Neural cell (in vitro differentiated cells): ENCODE data around the gene LDHD. TPM values are rescaled to one million over a fixed set of nuclear protein-coding genes. Genes with fewer than 3 reads are reported as not detected.

Experiments used
- H2AFZ ChIP-seq: fragments of 200-600, 300-800 bp; sonication (generic), shearing (Covaris generic); 2 replicates; pipeline ENCODE4 v1.6.0; 2014; ENCODE audit warnings: low read depth, mild to moderate bottlenecking, antibody characterized with exemption, low read length, moderate library complexity
- H3F3A ChIP-seq: fragments of 200-600 bp; shearing (Covaris generic); 2 replicates; pipeline ENCODE4 v1.6.1; 2016; ENCODE audit warnings: mild to moderate bottlenecking, moderate library complexity, mixed read lengths, antibody characterized with exemption, low read length; ENCODE audit not compliant: insufficient read depth, poor library complexity, severe bottlenecking
- H3K27ac ChIP-seq: fragments of 200-600, 300-800 bp; sonication (generic), shearing (Covaris generic); 2 replicates; pipeline ENCODE4 v1.5.1; 2014; ENCODE audit warnings: mild to moderate bottlenecking, low read length, moderate library complexity
- H3K27me3 ChIP-seq: fragments of 300-800, 200-600 bp; sonication (generic), shearing (Covaris generic); 2 replicates; pipeline ENCODE4 v1.6.0; 2014; ENCODE audit warnings: mild to moderate bottlenecking, low read depth, low read length, moderate library complexity; ENCODE audit not compliant: insufficient read depth
- H3K36me3 ChIP-seq: fragments of 300-800, 200-600 bp; sonication (generic), shearing (Covaris generic); 2 replicates; pipeline ENCODE4 v1.5.1; 2014; ENCODE audit warnings: mild to moderate bottlenecking, antibody characterized with exemption, low read length, moderate library complexity; ENCODE audit not compliant: insufficient read depth
- H3K4me2 ChIP-seq: fragments of 300-800, 200-600 bp; sonication (generic), shearing (Covaris generic); 2 replicates; pipeline ENCODE4 v1.6.0; 2014; ENCODE audit warnings: mild to moderate bottlenecking, low read length
- H3K4me3 ChIP-seq: fragments of 300-800, 200-600 bp; sonication (generic), shearing (Covaris generic); 2 replicates; pipeline ENCODE4 v1.5.1; 2014; ENCODE audit warnings: mild to moderate bottlenecking, low read length, moderate library complexity
- H3K79me2 ChIP-seq: fragments of 200-600 bp; shearing (Covaris generic); replicated peaks from 2 replicates; pipeline ENCODE4 v1.6.0; 2014; ENCODE audit warnings: mild to moderate bottlenecking, low read length, moderate library complexity; ENCODE audit not compliant: insufficient read depth
- H3K9ac ChIP-seq: fragments of 300-800, 200-600 bp; sonication (generic), shearing (Covaris generic); 2 replicates; pipeline ENCODE4 v1.6.1; 2016; ENCODE audit warnings: mild to moderate bottlenecking, low read length, mixed read lengths
- H3K9me2 ChIP-seq: fragments of 200-600 bp; shearing (Covaris generic); 2 replicates; pipeline ENCODE4 v1.6.1; 2016; ENCODE audit warnings: mild to moderate bottlenecking, low read length, mixed read lengths; ENCODE audit not compliant: insufficient read depth
- H3K9me3 ChIP-seq: fragments of 200-600, 300-800 bp; sonication (generic), shearing (Covaris generic); 2 replicates; pipeline ENCODE4 v1.6.1; 2016; ENCODE audit warnings: mild to moderate bottlenecking, mixed run types, low read length, moderate library complexity, mixed read lengths
- H4K20me1 ChIP-seq: fragments of 200-600 bp; shearing (Covaris generic); 2 replicates; pipeline ENCODE4 v1.6.1; 2016; ENCODE audit warnings: mild to moderate bottlenecking, mixed run types; ENCODE audit not compliant: insufficient read depth
- CTCF ChIP-seq: fragments of 450-650 bp; IDR thresholded peaks from 2 replicates; pipeline ENCODE4 v1.5.1; 2014; ENCODE audit warnings: antibody characterized with exemption, mild to moderate bottlenecking, moderate library complexity; ENCODE audit not compliant: poor library complexity, severe bottlenecking
- EP300 ChIP-seq: fragments of 450-650 bp; conservative IDR thresholded peaks from 2 replicates; pipeline ENCODE4 v1.6.1; 2014; ENCODE audit warnings: antibody characterized with exemption, mild to moderate bottlenecking, moderate library complexity; ENCODE audit not compliant: poor library complexity, severe bottlenecking
- EZH2 ChIP-seq: fragments of 200-600, 300-800 bp; shearing (Covaris generic), sonication (generic); IDR thresholded peaks from 2 replicates; pipeline ENCODE4 v1.6.1; 2014; ENCODE audit warnings: antibody characterized with exemption, low read length, borderline replicate concordance, mild to moderate bottlenecking; ENCODE audit not compliant: insufficient read depth, poor library complexity, severe bottlenecking
- MXI1 ChIP-seq: fragments of 450-650 bp; conservative IDR thresholded peaks from 2 replicates; pipeline ENCODE4 v1.6.1; 2014; ENCODE audit warnings: antibody characterized with exemption, mild to moderate bottlenecking; ENCODE audit not compliant: poor library complexity, severe bottlenecking
- POLR2AphosphoS5 ChIP-seq: IDR thresholded peaks from 2 replicates; pipeline ENCODE4 v1.6.1; 2012
- RAD21 ChIP-seq: fragments of 450-650 bp; conservative IDR thresholded peaks from 2 replicates; pipeline ENCODE4 v1.6.1; 2014; ENCODE audit warnings: antibody characterized with exemption, mild to moderate bottlenecking, moderate library complexity
- REST ChIP-seq: IDR thresholded peaks from 2 replicates; pipeline ENCODE4 v1.6.1; 2012; ENCODE audit warnings: borderline replicate concordance
- SMC3 ChIP-seq: fragments of 450-650 bp; conservative IDR thresholded peaks from 2 replicates; pipeline ENCODE4 v1.6.1; 2014; ENCODE audit warnings: antibody characterized with exemption, mild to moderate bottlenecking, moderate library complexity; ENCODE audit not compliant: poor library complexity
- TAF1 ChIP-seq: IDR thresholded peaks from 2 replicates; pipeline ENCODE4 v1.6.1; 2012; ENCODE audit warnings: low read depth
- polyA plus RNA-seq: library from polyadenylated mRNA; depleted of rRNA; stranded (reverse); fragments of >200 nt; gene quantifications from 2 replicates; pipeline ENCODE4 v1.2.3, GENCODE V29; 2014

Gene LDHD
- polyA plus RNA-seq, 1 donor from 2014 or later = not detected

GRCh38 chr16:75151798-75152197 lies 35.2 kb upstream of the LDHD start:
- peaks cover 62% of the 10 kb centered on the region for H3K79me2 ChIP-seq
- no peaks in the 10 kb centered on the region for H3K9me3 ChIP-seq
- no peaks in the 10 kb centered on the region for H3K27me3 ChIP-seq
- TF ChIP-seq POLR2AphosphoS5 (no peak), EZH2 (no peak), EP300 (no peak), MXI1 (no peak), RAD21 (no peak), REST (no peak), CTCF (no peak), SMC3 (no peak), TAF1 (no peak)
- no peak overlapping the region for H3K4me2 ChIP-seq
- no peak overlapping the region for H3K27ac ChIP-seq
- H3K9ac ChIP-seq = no peak overlapping the region
- no peaks in the 10 kb centered on the region for H3K9me2 ChIP-seq
- peaks cover 22% of the 10 kb centered on the region for H3K36me3 ChIP-seq
- H2AFZ ChIP-seq = no peak overlapping the region
- H3K4me3 ChIP-seq = no peak overlapping the region
- no peaks in the 10 kb centered on the region for H3F3A ChIP-seq
- no peaks in the 10 kb centered on the region for H4K20me1 ChIP-seq

GRCh38 chr16:75148311-75149195 lies 32.0 kb upstream of the LDHD start, which contains the start of gene ZFP1:
TSS of gene ZFP1 (plus strand) at chr16:75148524. CDS start at chr16:75152952, 4,428 bp downstream.
- Histone ChIP-seq H2AFZ (peak within 1 kb of the TSS; percentile 99), H4K20me1 (no peaks in the 10 kb centered on the region)
- peak; percentile 96 for TF ChIP-seq POLR2AphosphoS5
- peak; percentile 93 for TF ChIP-seq REST
- TF ChIP-seq MXI1 = peak; percentile 72
- TF ChIP-seq SMC3 = no peak
- TF ChIP-seq RAD21 = peak; percentile 27
- no peak for TF ChIP-seq EZH2
- TF ChIP-seq TAF1 = peak; percentile 85
- peak; percentile 84 for TF ChIP-seq EP300
- no peak for TF ChIP-seq CTCF

More at GRCh38 chr16:75148311-75149195, 32.0 kb upstream of the LDHD start, which contains the start of gene ZFP1:
- Histone ChIP-seq H3F3A (no peaks in the 10 kb centered on the region), H3K9ac (peak within 1 kb of the TSS; percentile 99), H3K9me2 (no peaks in the 10 kb centered on the region), H3K9me3 (peaks cover 3% of the 10 kb centered on the region), H3K4me2 (peak within 1 kb of the TSS; percentile 79), H3K79me2 (peaks cover 46% of the 10 kb centered on the region), H3K27me3 (no peaks in the 10 kb centered on the region), H3K4me3 (peak within 1 kb of the TSS; percentile 100), H3K36me3 (peaks cover 7% of the 10 kb centered on the region), H3K27ac (peak within 1 kb of the TSS; percentile 97)
